GM13977 (cell line): ENCODE data around the gene EPHA6.

Experiments used
- DNase-seq: peaks from one replicate; pipeline ENCODE4 v3.0.0; 2012; ENCODE audit warnings: low spot score
- in situ Hi-C: fragments of 300-500 bp; cut with MboI; formaldehyde crosslinking; loops from one replicate; pipeline ENCODE4 v1.12.0; 2022; ENCODE audit warnings: low sequenced_read_pairs, low pct_unique_long_range_greater_than_20kb, mixed read lengths, inconsistent platforms; ENCODE audit not compliant: unreplicated experiment
- TF ChIP-seq, protein P1 (sequence below): IDR thresholded peaks from 2 replicates; pipeline ENCODE4 v1.5.1; 2012; ENCODE audit warnings: mild to moderate bottlenecking, control low read depth; ENCODE audit not compliant: insufficient read depth; ENCODE audit errors: extremely low read depth, missing control alignments

EPHA6 gene

DNA sequence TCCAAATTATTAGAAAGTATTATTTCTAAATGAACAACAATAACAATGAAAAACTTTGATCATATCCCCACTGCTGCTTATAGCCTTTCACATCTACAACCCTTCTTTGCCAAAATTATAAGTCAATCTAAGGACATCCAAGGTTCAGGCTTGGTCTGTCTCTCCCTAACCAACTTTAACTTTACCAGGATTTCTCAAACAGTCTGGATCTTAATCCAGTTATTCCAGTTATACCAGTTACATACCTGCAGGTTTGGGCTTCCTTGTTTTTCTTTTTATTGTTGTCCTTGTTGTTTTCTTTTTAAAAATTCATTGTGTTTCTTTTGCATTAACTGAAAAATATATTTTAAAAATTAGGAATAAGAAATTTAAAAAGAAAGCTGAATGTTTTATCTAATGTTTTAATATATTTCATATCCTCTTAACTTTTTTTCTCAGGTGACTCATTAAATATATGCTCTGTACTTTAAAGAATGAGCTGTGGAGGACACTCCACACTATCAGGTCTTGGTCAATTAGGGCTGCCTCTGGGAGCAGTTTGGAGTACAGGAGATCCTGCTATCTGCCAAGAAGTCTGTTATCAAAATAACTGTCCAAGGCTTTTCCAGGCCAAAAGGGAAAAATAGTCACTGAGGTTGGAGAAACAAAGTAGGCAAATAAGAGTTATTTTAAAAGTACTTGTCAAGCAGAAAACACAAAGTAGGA, 421.4 kb downstream of the EPHA6 start:
- TF ChIP-seq, protein P1, sequence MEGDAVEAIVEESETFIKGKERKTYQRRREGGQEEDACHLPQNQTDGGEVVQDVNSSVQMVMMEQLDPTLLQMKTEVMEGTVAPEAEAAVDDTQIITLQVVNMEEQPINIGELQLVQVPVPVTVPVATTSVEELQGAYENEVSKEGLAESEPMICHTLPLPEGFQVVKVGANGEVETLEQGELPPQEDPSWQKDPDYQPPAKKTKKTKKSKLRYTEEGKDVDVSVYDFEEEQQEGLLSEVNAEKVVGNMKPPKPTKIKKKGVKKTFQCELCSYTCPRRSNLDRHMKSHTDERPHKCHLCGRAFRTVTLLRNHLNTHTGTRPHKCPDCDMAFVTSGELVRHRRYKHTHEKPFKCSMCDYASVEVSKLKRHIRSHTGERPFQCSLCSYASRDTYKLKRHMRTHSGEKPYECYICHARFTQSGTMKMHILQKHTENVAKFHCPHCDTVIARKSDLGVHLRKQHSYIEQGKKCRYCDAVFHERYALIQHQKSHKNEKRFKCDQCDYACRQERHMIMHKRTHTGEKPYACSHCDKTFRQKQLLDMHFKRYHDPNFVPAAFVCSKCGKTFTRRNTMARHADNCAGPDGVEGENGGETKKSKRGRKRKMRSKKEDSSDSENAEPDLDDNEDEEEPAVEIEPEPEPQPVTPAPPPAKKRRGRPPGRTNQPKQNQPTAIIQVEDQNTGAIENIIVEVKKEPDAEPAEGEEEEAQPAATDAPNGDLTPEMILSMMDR: no peak
- in situ Hi-C loops: no loop called here
- no peak for DNase-seq

DNA sequence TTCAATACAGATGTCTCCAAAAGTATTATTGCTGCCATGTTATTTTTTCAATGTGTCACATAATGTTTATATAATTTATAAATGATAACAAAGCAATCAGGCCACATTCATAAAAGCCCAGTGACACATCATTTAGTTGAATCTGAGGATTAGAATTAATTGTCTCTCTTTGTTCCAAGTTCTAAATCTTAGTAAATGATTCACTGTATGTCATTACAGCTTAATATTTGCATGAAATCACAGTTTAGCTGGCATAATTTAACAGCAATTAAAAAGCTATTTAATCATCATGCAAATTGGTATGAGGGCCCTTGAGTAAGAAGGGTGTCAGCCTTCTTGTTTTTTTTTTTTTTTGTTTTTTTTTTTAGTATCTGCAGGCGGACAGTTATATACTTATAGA, 427.0 kb downstream of the EPHA6 start:
- TF ChIP-seq, protein P1: no peak
- in situ Hi-C loops: no loop called here

DNA sequence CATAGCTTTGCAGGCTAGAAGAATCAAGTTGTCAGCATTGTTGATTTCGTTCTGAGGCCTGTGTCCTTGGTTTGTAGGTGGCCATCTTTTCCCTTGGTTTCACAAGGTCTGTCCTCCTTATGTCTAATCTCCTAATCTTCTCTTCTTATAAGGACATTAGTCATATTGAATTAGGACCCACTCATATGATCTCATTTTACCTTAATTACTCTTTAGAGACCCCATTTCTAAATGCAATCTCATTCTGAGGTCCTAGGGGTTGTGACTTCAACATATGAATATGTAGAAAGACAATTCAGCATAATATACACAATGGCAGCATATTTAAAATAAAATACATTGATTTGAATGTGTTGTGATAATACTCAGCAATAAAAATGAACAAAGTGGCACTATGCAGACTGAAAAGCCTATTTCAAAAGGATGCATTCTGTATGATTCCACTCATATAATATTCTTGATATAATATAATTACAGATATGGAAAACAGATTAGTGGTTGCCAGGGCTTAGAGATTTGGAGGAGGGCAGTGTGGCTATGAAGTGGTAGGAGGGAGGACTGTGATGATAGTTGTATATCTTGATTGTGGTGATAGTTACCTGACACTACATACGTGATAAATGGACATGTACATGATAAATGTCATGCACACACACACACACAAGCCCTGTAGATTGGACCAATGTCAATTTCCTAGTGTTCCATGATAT, 431.0 kb downstream of the EPHA6 start:
- DNase-seq: no peak
- in situ Hi-C loops: no loop called here
- TF ChIP-seq, protein P1: no peak

More for the DNA sequence above, 427.0 kb downstream of the EPHA6 start:
- no peak for DNase-seq

DNA sequence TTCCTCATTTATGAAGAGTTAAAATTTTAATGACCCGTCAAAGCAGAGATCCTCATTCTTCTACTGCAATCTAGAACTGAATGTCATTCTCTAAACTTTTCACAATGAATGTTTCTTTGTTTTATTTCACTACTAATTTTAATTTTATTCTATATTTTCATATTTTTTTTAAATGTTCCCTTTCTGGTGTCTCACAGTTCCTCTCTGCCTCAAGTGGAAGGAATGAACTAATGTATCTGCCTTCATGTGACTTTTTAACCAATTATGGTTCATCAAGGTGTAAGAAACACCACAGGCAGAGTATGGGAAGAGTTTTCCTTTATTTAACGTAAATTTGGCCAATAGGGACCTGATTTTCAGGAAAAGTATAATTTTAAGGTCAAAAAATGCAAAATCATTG, 441.7 kb downstream of the EPHA6 start:
- no peak for DNase-seq
- in situ Hi-C loops: no loop called here
- TF ChIP-seq, protein P1: no peak

DNA sequence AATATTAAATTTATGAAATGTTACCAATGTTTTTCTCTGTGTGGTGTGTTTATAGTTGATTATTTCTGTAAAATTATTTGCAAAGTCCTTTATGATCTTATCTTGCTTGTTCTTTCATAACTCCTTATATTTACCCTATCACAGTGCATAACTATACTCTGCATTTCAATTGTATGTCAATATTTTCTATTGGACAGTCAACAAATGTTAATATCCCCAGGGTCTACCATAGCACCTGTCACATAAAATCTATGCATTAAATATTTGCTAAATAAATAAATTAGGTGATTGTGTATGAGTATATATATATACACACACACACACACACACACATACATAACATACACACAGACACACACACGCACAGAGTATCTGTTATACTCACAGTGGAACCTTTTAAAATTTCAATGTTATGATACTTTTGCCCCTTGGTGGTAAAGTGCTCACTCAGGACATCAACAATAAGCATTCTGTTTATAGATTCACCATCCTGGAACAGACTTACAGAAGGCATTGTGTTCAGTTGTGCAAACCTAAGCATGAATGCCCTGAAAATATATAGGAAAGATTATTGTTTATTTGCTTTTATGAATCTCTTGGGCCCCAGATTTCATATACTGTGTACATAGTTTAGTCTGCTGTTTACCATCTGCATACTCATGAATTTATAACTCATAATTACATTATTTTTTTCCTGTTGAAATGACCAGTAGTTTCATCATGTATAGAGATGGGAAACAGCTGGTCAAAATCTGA, 443.7 kb downstream of the EPHA6 start:
- no peak for DNase-seq
- TF ChIP-seq, protein P1: no peak
- in situ Hi-C loops: no loop called here

DNA sequence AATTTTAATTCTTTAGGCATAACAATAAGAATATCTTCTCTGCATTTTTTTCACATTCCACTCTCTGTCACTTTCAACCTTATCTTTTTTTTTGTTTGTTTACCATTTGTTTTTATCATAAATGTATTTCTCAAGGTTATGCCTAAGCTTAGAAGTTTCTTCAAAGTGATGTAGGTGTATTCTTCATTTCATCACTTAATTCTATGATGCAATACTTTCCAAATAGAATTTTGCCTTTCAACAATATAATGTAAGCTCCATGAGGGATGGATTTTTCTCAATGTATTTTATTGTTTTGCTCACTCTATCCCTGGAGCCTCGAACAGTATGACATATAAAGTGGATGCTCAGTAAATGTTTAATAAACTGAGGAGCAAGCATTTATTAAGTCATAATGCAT, 444.9 kb downstream of the EPHA6 start:
- TF ChIP-seq, protein P1: no peak
- in situ Hi-C loops: no loop called here
- DNase-seq: no peak
